Right kidney (tissue), 1 donor: ENCODE data around the gene EDRF1.
"Not testable (repeated sequence)": the region's sequence is repeated elsewhere in the genome, so short reads cannot be mapped to it uniquely, and the experiment has no call there.

ENCODE experiments used
- DNase-seq: peaks from one replicate; pipeline ENCODE4 v3.0.0-alpha.2; 2016

EDRF1 gene

GRCh38 chr10:125707541-125708468 lies 11.7 kb upstream of the EDRF1 start:
- DNase-seq, result no peak

GRCh38 chr10:125708971-125709503 lies 10.5 kb upstream of the EDRF1 start:
- DNase-seq, result no peak

GRCh38 chr10:125709553-125710474 lies 9.7 kb upstream of the EDRF1 start:
- DNase-seq, result no peak

- DNase-seq, result no peak
These were observed 8.3 kb upstream of the EDRF1 start for GRCh38 chr10:125711110-125711750.

GRCh38 chr10:125714728-125715127 lies 4.8 kb upstream of the EDRF1 start:
- DNase-seq, result not testable (repeated sequence)

- no peak for DNase-seq
These were observed 483 bp downstream of the EDRF1 start for GRCh38 chr10:125720002-125720382.

GRCh38 chr10:125721035-125721434 lies 1.5 kb downstream of the EDRF1 start:
- no peak for DNase-seq

- no peak for DNase-seq
These were observed 3.3 kb downstream of the EDRF1 start for GRCh38 chr10:125722811-125723210.

- DNase-seq, result no peak
These were observed 7.4 kb downstream of the EDRF1 start for GRCh38 chr10:125726914-125727313.

- DNase-seq, result no peak
These were observed 7.9 kb downstream of the EDRF1 start for GRCh38 chr10:125727436-125727835.

- DNase-seq, result no peak
These were observed 14.6 kb downstream of the EDRF1 start for GRCh38 chr10:125734148-125734547.

GRCh38 chr10:125734823-125735222 lies 15.3 kb downstream of the EDRF1 start:
- DNase-seq, result no peak

GRCh38 chr10:125738206-125738605 lies 18.7 kb downstream of the EDRF1 start:
- no peak for DNase-seq

- DNase-seq, result no peak
These were observed 20.6 kb downstream of the EDRF1 start for GRCh38 chr10:125739994-125740679.

GRCh38 chr10:125742465-125742864 lies 23.0 kb downstream of the EDRF1 start:
- DNase-seq, result no peak

GRCh38 chr10:125744909-125745308 lies 25.4 kb downstream of the EDRF1 start:
- DNase-seq, result no peak

- DNase-seq, result no peak
These were observed 27.9 kb downstream of the EDRF1 start for GRCh38 chr10:125747417-125747816.

- no peak for DNase-seq
These were observed 36.7 kb downstream of the EDRF1 start for GRCh38 chr10:125756196-125756595.

- DNase-seq, result no peak
These were observed 37.5 kb downstream of the EDRF1 start for GRCh38 chr10:125756853-125757487.

GRCh38 chr10:125757742-125758141 lies 38.2 kb downstream of the EDRF1 start:
- no peak for DNase-seq

- no peak for DNase-seq
These were observed 42.5 kb downstream of the EDRF1 start for GRCh38 chr10:125761961-125762360.
